HuH-7.5 (cell line): ENCODE results near the gene TLL2.

ENCODE experiments used
- DNase-seq: peaks from one replicate; pipeline ENCODE4 v3.0.0; 2011; ENCODE audit warnings: low spot score

Gene TLL2

DNA sequence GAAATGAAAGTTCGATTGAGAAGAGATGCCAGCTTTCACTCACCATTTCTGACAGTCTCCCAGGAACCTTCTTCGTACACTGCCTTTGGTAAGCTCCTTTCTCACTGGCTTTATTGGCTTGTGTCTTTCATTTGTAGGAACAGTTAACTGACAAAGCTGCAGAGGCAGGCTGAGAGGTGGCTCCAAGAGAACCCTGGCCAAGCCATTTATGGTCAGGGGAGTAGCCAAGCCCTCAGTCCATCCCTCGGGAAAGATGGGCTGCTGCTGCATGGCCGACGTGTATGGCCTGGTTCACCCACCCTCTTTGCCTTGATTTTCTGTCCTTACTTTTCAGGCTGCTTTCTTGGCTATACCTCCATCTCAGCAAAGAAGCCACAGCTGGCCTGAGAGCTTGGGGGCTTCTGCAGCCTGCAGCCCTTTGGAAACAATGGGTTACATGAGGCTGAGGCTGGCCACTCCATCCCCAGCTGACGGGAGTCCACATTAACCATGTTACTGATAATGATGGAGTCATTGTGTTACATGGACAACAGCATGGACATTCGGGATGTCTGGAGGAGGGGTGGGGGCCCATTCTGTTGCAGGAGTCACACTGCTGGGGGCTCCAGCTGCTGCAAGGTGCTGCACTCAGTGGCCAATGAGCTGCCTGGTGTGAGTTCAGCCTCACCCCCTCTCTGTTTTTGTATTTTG is 154.7 kb downstream of the TLL2 start, which contains the start of gene OPALIN:
Gene OPALIN (minus strand): TSS at position 152 of the 690 bp plus-strand sequence. CDS start 106 bp downstream, at position 46.
- no peak for DNase-seq

DNA sequence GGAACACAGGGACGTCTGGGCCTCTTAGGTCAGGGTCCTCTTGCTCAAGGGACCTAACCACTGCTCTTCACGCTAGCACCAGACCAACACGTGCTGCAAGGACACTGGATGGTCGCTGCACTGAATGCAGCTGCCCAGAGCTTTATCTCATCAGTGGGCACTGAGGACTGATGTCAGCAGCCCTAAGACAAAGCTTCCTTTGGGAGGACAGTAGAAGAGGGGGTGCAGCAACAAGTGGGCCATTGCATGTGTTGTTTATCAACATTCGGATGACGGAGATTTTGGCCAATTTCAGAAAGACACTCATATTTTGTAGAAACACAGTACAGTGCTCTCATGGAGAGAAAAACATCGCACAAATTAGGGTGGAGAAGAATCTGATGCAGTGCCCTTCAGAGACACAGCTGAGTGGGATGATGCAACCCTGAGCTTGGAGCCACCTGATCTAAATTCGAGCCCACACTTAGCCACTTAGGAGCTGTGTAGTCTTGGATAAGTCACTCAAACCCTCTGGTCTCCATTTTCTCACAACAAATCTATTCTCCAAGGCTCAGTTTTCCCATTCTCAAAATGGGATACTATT is 156.6 kb downstream of the TLL2 start:
- DNase-seq, result no peak

DNA sequence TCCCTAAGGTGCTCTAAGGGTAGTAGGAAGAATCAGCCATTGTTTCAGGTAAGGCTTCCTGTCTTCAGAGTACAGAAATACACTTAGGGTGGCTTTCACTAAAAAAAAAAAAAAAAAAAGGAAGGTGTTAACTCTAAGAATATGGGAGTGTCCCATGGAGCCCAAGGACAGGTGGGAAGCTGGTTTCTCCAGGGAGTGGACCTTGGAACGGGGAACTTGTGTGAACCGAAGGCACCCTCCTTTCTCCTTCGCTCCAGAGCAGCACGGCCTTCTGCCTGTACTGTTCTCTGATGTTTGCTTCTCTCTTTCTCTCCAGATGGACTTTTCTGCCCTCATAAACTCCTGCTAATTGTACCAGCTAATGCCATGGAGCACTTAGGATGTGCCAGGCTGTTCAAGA is 161.1 kb downstream of the TLL2 start:
- DNase-seq, result no peak

DNA sequence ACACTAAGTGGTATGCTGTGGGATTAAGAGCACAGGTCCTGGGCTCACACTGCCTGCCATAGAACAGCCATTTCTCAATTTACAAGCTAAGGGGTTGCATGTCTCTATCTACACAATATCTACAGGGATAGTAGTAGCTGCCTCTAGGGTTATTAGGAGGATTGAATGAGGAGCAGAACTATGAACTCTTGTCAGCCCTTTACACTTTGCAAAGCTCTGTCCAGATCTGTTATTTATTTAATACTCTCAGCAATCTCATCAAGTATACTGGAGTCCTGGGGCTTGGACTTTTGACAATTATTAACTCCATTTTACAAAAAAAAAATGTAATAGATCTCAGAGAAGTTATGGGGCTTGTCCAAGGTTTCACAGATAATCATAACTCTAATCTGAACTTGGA is 161.7 kb downstream of the TLL2 start:
- no peak for DNase-seq

DNA sequence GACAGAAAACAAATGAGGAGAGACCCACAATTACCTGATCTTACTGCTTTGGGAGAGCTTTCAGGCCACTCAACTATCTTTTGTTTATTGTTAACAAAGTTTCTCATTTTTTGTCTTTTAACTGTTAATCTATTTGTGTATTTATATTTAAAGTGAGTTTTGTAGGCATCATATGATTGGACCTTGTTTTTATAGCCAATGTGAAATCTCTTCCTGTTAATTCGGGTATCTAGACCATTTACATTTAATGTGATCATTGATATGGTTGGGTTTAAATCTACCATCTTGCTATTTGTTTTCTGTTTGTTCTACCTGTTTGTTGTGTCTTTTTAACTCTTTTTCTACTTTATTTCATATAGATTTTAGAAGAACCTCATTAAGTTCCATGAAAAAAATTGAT is 167.4 kb downstream of the TLL2 start:
- DNase-seq, result no peak

DNA sequence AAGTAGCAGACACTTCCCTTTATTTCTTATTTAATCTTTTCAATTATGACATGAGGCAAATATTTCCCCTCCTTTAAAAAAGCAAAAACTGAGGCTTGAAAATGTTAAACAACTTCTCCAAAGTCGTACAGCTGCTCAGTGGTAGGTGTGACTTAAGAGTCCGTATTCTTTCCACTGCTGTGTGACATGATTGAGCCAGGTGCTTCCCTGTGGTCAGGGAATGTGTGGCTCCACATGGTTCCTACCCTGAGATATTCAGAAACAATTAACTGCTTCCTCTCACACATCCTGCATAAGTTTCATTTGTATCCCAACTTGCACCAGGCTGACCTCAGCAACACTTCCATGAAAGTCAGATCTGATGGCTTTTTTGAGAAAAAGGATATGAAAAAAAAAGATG is 168.5 kb downstream of the TLL2 start:
- DNase-seq, result no peak

DNA sequence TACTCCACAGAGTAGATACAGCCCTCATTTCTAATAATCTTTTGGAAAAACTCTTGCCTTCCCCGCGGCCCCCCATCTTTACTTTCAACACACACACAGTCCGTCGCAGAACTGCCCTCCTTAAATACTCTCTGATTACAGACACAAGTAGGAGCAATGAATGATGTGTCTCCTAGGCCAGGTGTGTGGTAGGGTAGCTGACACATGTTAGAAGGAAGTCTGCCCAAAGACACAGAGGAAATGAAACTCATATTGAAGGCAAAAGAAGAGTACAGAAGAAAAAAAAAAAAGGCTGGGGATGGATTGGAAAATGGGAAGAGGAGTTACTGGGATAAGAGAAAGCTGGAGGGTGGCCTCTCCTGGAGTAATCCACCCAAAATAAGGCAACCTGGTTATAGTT is 169.5 kb downstream of the TLL2 start:
- no peak for DNase-seq

DNA sequence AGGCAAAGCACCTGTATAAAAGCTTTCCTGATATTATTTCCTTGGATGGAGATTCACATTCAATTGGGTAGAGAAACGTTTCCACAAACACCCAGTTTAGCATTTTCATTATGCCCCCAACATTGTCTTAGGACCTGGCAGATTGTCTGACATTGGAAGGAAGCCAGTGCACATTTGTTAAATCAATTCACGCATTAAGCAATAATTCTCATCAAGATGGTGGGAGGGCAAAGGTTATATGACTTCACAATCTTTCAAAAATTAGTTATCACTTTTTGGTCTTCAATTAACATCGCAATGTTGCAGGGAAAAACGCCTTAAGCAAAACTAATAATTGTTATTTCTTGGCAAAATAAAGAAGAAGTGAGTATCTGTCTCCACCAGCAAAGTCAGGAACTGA is 171.3 kb downstream of the TLL2 start:
- DNase-seq, result no peak

DNA sequence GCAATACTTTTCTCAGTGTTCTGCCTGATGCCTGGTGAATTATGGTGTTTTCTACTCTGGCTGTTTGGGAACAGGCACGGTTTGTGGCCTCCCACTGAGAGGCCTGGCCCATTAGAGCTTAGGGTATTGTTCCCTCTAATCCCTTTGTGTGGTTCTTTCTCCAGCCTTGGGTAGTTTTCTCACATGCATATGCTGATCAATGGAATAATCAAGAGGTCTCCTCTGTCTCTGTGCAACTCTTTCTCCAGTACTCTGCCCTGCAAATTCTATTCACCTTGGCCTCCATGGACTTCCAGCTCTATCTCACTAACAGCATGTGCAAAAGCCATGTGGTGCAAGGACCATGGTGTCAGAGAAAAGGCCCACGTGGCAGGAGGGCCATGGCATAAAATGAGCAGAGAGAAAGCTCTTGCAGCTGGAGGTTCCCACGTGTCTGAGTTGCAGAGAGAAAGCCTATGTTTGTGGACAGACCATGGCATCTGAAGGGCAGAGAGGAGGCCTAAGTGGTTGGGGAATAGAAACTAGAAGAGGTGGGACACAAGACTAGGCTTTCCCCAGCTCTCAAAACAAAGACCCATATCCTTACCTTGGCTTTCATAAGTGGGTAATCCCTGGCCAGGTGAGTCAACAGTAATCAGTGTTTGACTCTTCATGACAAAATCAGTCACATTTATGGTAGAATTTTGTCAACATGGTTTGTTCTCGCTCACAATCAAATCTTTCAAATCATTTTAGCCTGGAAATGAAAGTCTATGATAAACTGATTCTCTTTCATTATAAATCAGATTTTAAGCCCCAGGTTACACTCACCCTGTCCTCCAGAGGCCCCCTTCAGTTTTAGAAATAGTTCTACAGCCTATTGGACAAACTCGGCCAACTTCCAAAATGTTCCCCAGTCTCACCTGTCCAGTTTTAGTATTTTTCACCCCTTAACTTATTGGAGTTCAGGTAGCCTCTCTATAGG is 172.2 kb downstream of the TLL2 start:
- DNase-seq, result no peak

DNA sequence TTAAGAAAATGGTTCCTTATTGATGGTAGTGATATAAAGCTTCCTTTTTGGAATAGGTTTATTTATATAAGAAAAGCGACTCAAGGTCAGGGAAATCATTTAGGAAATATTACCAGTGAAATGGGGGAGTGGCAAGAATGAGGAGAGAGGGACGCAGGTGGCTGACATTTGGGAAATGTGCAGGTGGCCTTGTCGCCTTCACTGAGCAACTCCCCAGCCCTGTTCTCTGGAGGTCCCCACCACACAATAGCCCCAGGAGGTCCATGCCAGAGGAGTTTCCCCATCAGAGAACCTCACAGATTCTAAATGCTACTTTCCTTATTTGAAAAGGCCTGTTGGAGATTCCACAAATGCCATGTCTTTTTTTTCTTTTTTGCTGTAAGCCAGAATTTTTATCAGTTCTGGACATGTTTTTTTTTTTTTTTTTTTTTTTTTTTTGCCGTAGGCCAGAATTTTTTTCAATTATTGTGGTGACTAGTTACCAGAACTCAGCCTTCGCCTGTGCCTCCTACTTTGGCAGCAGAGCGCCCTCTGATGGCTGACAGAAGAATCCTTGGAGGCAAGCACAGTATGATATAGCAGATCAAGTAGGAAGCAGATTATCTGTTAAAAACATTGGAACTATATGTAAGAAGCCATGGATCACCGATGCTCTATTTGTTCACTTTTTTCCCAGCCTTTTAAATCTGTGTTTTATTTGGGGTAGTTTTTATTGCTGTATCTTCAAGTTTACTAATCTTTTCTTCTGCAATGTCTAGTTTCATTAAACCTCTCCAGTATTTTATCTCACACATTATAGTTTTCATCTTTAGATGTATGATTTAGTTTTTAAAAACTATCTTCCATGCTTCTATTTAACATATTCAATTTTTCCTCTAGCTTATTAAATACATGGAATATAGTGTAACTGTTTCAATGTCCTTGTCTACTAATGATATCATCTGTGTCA is 173.5 kb downstream of the TLL2 start:
- peak; percentile 24 for DNase-seq

DNA sequence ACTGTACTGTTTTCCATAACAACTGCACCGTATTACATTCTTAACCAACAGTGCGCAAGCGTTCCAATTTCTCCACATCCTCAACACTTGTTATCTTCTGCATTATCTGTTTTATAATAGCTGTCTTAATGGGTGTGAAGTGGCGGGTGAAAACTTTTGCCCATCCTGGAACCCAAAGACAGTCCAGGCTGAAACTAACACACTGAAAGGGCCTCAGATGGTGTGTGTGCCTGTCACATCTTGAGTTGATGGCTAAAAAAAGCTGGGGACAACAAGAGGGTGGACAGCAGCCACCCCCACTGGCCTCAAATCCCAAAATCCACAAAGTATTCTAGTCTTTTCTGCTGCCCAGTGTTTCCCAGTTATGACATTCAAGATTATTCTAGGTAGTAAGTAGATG is 174.3 kb downstream of the TLL2 start:
- no peak for DNase-seq

DNA sequence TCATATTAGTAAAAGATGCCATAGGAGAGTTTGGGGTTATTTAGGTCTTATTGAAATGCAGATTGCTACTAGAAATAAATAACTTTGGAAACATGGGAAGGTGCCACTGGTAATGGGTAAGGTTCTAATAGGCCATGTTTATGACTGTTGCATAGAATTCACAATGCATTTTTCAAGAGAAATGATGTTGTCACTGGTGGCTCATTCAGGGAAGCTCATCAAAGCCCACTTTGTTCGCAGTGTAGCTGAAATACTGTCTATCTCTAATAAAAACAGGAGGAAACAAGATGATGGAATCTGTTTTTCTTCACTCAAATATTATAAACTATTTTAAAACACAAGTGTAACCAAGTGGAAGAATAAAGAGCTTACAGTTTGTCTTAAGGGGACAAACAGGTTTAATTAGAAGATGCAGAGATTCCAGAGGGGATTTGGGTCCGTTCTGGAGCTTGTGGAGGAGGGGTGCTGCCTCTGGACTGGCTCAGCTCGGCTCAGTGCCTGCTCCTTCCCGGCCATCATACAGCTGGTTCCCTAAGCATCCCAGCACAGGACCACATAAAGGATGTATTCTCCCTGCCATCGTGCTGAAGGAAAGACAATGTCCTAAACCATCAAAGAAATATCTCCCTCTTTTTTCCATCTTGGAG is 175.3 kb downstream of the TLL2 start:
- no peak for DNase-seq

DNA sequence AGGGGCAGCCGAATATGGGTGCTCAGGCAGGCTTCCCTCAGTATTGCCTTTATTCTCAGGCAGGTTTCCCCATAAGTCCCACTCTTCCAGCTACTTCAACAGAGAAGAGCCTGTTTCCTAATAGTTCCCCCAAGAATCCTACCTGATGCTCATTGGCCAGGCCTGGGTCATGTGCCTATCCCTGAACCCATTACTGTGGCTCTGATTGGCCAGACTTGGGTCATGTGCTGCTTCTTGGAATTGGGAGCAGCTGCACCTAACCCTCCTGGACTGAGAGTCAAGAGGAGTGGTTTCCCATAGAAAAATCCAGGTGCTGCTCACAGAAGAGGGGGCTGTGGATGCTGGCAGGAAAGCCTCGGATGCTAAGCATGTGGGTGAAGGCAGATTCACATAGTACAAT is 176.6 kb downstream of the TLL2 start:
- DNase-seq, result no peak

DNA sequence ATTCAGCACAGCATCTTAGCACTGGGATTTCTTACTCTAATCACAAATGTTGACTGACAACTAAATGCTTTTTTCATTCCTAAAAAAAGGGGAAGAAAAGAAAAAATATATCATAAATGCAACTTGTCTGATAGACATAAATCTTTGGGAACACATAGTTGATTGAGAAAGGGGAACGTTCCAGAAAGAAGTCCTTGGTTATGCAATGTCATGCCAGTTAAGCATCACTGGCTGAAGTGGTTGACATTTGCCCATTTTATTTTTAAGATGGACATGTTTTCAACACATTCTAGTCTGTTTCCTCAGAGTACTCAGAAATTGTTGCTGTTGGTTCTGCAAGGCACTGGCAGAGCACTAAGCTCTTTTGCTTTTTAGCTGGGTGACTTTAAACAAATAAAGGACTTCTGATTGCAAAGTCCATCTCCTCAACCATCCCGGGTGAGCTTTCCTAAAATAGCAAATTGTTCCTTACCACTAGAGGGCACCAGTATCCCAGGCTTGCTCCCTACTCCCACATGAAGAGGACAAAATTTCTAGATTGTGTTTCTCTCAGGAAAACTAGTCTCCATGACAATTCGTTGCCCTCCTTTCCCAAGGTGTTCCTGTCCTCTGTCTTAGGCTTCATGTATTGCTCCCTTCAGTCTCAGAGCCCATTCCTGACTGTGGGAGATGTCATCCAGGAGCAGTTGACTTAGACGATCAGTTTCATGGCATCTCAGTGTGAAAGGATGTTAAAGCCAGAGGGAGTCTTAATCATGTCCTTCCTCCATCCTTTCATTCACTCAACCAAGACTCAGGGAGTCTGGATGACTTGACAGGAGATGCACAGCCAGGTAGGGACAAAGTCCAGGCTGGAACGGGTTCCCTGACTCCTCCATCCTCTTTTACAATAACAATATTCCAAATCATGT is 178.9 kb downstream of the TLL2 start:
- DNase-seq, result peak; percentile 44

DNA sequence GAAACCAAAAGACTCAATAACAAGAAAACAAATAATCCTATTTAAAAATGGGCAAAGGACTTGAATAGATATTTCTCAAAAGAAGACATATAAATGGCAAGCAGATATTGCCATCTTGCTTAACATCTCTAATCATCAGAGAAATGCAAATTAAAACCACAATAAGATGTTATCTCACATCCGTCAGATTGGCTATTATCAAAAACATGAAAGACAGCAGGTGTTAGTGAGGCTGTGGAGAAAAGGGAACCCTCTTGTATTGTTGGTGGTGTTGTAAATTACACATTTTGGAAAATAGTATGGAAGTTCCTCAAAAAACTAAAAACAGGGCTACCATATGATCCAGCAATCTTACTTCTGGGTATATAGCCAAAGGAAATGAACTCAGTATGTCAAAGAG is 180.6 kb downstream of the TLL2 start:
- no peak for DNase-seq

DNA sequence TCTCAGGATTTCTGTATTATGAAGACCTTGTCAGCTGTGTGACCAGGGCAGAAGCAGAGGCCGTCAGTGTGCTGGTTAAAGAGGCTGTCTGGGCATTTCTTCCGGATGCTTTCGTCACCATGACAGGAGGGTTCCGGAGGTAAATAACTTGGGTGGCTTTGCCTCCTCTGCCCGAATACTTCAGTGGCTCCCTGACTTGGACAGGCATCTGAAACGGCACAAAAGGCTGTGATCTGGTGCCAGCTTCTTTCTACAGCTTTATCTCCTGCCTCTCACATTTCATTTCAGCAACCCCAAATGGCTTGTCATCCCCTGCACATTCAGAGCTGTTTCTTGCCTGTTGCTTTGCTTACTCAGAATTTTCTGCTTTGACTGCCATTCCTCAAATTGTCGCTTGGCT is 186.3 kb downstream of the TLL2 start:
- no peak for DNase-seq

DNA sequence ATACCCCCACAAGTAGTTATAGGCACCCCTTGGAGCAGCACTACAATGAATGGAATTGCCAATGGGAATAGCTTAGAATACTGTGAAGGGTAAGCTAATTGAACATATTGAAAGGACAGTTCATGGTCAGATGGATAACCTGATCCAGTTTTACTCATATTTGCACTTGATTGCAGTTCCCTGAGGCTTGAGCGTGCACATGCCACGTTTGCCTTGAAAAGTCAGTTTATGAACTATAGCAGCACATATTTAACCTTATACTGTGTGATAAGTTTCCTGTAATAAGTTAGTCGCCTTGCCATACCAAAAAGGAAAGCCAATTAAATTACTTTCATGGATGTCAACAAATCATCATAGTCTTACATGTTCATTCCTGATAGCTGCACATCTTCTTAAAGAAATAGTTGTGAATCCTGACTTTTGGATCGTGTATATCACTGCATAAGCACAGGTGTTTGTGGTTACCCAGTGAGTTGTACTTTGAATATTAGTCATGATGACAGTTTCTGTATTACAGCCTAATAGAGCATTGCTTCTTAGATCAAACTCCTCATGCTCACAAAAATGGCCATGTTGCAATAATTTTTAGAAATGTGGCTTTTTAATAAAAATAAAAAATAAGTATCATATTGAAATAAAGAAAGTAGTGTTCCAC is 187.9 kb downstream of the TLL2 start:
- DNase-seq, result no peak

DNA sequence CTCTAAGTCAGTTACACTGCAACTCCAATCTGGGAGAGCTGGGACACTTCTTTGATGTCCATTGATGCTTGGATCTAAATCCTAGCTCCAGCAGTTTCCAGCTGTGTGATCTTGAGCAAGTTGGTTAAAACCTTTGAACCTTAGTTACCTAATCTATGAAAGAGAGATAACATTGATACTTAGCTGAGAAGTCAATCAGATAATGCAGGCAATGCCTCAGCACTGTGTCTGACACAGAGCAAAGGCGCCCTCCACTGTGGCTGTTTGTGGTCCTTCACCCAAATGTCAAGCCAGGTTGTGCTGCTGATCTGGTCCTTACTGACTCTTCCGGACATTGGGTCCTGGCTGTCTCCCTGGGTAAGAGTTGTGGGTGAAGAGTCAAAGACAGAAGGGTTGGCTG is 189.3 kb downstream of the TLL2 start:
- DNase-seq, result no peak

DNA sequence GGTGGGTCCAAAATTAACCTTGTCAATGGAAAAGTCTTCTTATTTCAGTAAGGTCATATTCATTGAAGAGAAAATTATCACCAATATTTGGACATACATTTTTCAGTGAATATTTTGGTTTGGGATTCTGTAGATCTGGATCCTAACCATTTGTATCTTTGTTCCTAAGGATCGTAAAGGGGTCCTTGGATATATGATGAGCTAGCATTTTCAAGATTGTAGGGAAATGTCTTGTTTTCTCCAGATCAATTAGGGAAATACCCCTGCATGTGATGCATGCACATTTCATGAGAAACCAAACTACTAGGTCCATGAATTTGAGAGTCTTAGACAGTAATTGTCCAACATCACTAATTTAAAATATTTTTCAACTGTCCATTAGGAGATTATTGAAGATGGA is 191.5 kb downstream of the TLL2 start:
- DNase-seq, result no peak

DNA sequence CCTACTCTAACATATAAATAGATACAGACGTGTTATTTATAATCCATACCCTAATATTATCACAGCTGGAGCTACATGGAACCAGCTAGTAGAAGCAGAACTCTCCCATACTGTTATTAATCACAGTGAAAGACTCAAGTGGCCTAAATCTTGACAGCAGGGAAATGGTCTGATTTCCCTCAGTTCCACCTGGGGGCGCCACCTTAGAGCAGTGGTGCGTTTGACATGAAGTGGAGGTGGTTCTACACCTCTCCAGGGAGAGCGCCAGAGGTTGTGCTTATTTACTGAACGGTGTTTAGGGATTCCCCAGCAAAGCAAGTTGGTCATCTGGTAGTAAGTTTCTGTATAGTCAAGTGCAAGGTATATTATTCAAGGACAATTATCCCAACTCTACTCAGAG is 191.9 kb downstream of the TLL2 start:
- DNase-seq, result no peak
